IMR-90 (cell line): ENCODE results near the gene NFKBIA. TPM values are rescaled to one million over a fixed set of nuclear protein-coding genes. Genes with fewer than 3 reads are reported as not detected.

ENCODE experiments used
- ATAC-seq: fragments of 200-7000 bp; cut with Tn5 transposase; 2 replicates; pipeline ENCODE4 v1.9.1; 2020; ENCODE audit warnings: low read depth, mild to moderate bottlenecking, moderate library complexity
- BruUV-seq: library from RNA; stranded (reverse); fragments of 400-500 nt; replicated peaks from 2 replicates; lab custom pipeline; 2021; lab: Mats Ljungman, UMichigan
- CTCF ChIA-PET: fragments of 300-600 bp; formaldehyde crosslinking; extraction: SDS; loops from one replicate; lab custom pipeline; 2021; ENCODE audit warnings: antibody characterized with exemption; lab: Yijun Ruan, JAX
- POLR2A ChIA-PET: fragments of 300-600 bp; sonication (Branson Sonifier 250); formaldehyde crosslinking; loops from one replicate; lab custom pipeline; 2022; ENCODE audit warnings: antibody characterized with exemption; ENCODE audit not compliant: unreplicated experiment; lab: Charles Lee
- DNase-seq: peaks from one replicate; pipeline ENCODE4 v3.0.0; 2013
- H2AFZ ChIP-seq: replicated peaks from 2 replicates; pipeline ENCODE3; 2013; ENCODE audit warnings: low read length, mild to moderate bottlenecking; ENCODE audit not compliant: poor library complexity
- H2AK5ac ChIP-seq: 2 replicates; pipeline ENCODE4 v1.6.1; 2013; ENCODE audit warnings: low read depth, low read length, inconsistent platforms
- H2AK9ac ChIP-seq: replicated peaks from 2 replicates; pipeline ENCODE3; 2013; ENCODE audit warnings: mild to moderate bottlenecking, low read depth, low read length, moderate library complexity; ENCODE audit not compliant: poor library complexity
- H2BK120ac ChIP-seq: 2 replicates; pipeline ENCODE4 v1.6.1; 2013; ENCODE audit warnings: low read depth, low read length, inconsistent platforms
- H2BK15ac ChIP-seq: 3 replicates; pipeline ENCODE4 v1.6.1; 2013; ENCODE audit warnings: low read depth, low read length, inconsistent platforms
- H2BK20ac ChIP-seq: 2 replicates; pipeline ENCODE4 v1.6.1; 2013; ENCODE audit warnings: low read depth, mild to moderate bottlenecking, inconsistent platforms, low read length, moderate library complexity
- H2BK5ac ChIP-seq: 2 replicates; pipeline ENCODE4 v1.6.1; 2013; ENCODE audit warnings: mild to moderate bottlenecking, low read depth, low read length, inconsistent platforms; ENCODE audit not compliant: poor library complexity, severe bottlenecking
- H3K14ac ChIP-seq: replicated peaks from 2 replicates; pipeline ENCODE4 v1.6.1; 2013; ENCODE audit warnings: low read depth, low read length, inconsistent platforms
- H3K18ac ChIP-seq: 2 replicates; pipeline ENCODE4 v1.6.1; 2013; ENCODE audit warnings: low read depth, low read length, control low read depth
- H3K23ac ChIP-seq: 2 replicates; pipeline ENCODE4 v1.6.1; 2013; ENCODE audit warnings: low read depth, low read length, inconsistent platforms
- H3K27ac ChIP-seq: 2 replicates; pipeline ENCODE4 v1.5.1; 2013; ENCODE audit warnings: mild to moderate bottlenecking, control low read depth, low read length; ENCODE audit not compliant: insufficient read depth
- H3K27me3 ChIP-seq: 2 replicates; pipeline ENCODE4 v1.6.1; 2013; ENCODE audit warnings: low read length; ENCODE audit not compliant: control insufficient read depth, insufficient read depth
- H3K36me3 ChIP-seq: 2 replicates; pipeline ENCODE4 v1.6.1; 2013; ENCODE audit warnings: low read length, mixed read lengths; ENCODE audit not compliant: control insufficient read depth, insufficient read depth
- H3K4ac ChIP-seq: 2 replicates; pipeline ENCODE4 v1.6.1; 2013; ENCODE audit warnings: low read depth, low read length, inconsistent platforms
- H3K4me1 ChIP-seq: 2 replicates; pipeline ENCODE4 v1.6.1; 2013; ENCODE audit warnings: low read length, mixed read lengths; ENCODE audit not compliant: control insufficient read depth, insufficient read depth
- H3K4me2 ChIP-seq: 2 replicates; pipeline ENCODE4 v1.6.1; 2013; ENCODE audit warnings: low read depth, mild to moderate bottlenecking, control low read depth, low read length, moderate library complexity
- H3K4me3 ChIP-seq: 2 replicates; pipeline ENCODE4 v1.5.1; 2013; ENCODE audit warnings: low read depth, mild to moderate bottlenecking, control low read depth, low read length, moderate library complexity; ENCODE audit not compliant: insufficient read depth
- H3K56ac ChIP-seq: 2 replicates; pipeline ENCODE4 v1.6.1; 2013; ENCODE audit warnings: low read length, inconsistent platforms; ENCODE audit not compliant: insufficient read depth; ENCODE audit errors: extremely low read depth
- H3K79me1 ChIP-seq, 2 experiments: 2 replicates each; pipeline ENCODE4 v1.6.1; 2013; ENCODE audit warnings: low read length in 2 of 2, inconsistent platforms in 1 of 2, low read depth in 1 of 2
- H3K9ac ChIP-seq: 2 replicates; pipeline ENCODE4 v1.6.1; 2013; ENCODE audit warnings: low read depth, low read length, control low read depth
- H3K9me1 ChIP-seq: 2 replicates; pipeline ENCODE4 v1.6.1; 2013; ENCODE audit warnings: low read length, inconsistent platforms; ENCODE audit not compliant: insufficient read depth
- H3K9me3 ChIP-seq: 2 replicates; pipeline ENCODE4 v1.6.1; 2013; ENCODE audit warnings: low read length; ENCODE audit not compliant: control insufficient read depth, insufficient read depth
- H4K20me1 ChIP-seq: 2 replicates; pipeline ENCODE4 v1.6.1; 2013; ENCODE audit warnings: low read length, inconsistent platforms; ENCODE audit not compliant: insufficient read depth
- H4K5ac ChIP-seq: 2 replicates; pipeline ENCODE4 v1.6.1; 2013; ENCODE audit warnings: mild to moderate bottlenecking, low read depth, low read length, control low read depth
- H4K8ac ChIP-seq, 2 experiments: 2 replicates each; pipeline ENCODE4 v1.6.1; 2013; ENCODE audit warnings: low read depth in 2 of 2, low read length in 2 of 2, control low read depth in 1 of 2, inconsistent platforms in 1 of 2
- H4K91ac ChIP-seq: 2 replicates; pipeline ENCODE4 v1.6.1; 2013; ENCODE audit warnings: low read depth, low read length, inconsistent platforms; ENCODE audit not compliant: insufficient read depth
- CTCF ChIP-seq: conservative IDR thresholded peaks from 2 replicates; pipeline ENCODE4 v1.5.1; 2012; ENCODE audit warnings: mild to moderate bottlenecking, low read depth, low read length, improper control_type of control experiment
- WGBS, 2 experiments: methylation state at CpG; one replicate each; pipeline versions ENCODE4 v1.1.5 to v1.1.7; 2013; ENCODE audit warnings: missing lambda C conversion rate in 2 of 2; ENCODE audit not compliant: insufficient read length in 1 of 2; ENCODE audit errors: extremely low coverage in 2 of 2; 5-methylcytosine and 5-hydroxymethylcytosine counted together
- dilution Hi-C: fragments of 300-500 bp; cut with HindIII; formaldehyde crosslinking; loops from one replicate; pipeline ENCODE4 v1.14.3; 2018; ENCODE audit warnings: low sequenced_read_pairs; ENCODE audit not compliant: unreplicated experiment
- in situ Hi-C: fragments of 300-500 bp; cut with MboI; formaldehyde crosslinking; loops from 3 replicates; pipeline ENCODE4 v1.14.3; 2019; ENCODE audit warnings: low sequenced_read_pairs, inconsistent platforms, mixed read lengths
- intact Hi-C: fragments of 100-400 bp; cut with micrococcal nuclease; formaldehyde crosslinking; loops from 2 replicates; pipeline ENCODE4 v1.10.0; 2022
- polyA plus RNA-seq, 3 experiments: library from polyadenylated mRNA; depleted of rRNA; stranded (reverse); fragments of >200 nt; gene quantifications; 2 replicates each; pipeline ENCODE4 v1.2.3, GENCODE V29; 2012; ENCODE audit warnings: low replicate concordance in 1 of 3
- total RNA-seq: library from RNA; depleted of rRNA; stranded (reverse); fragments of >200 nt; gene quantifications from 2 replicates; pipeline ENCODE4 v1.2.3, GENCODE V29; 2012

The NFKBIA gene
- total and polyA plus RNA-seq, 2 of the 4 experiments (the other 2 are of a cell fraction), result 71.1 to 97.1 TPM

- H2AK5ac ChIP-seq, result no peak overlapping the region
Observed at GRCh38 chr14:35444104-35444503, 39.6 kb upstream of the NFKBIA start.

More at GRCh38 chr14:35444104-35444503, 39.6 kb upstream of the NFKBIA start:
- Histone ChIP-seq H3K4me1 (no peaks in the 10 kb centered on the region), H3K4me3 (no peak overlapping the region), H3K9ac (no peak overlapping the region), H2AFZ (no peak overlapping the region), H3K27ac (no peak overlapping the region), H3K79me1 (no peaks in the 10 kb centered on the region), H3K14ac (no peak overlapping the region), H3K36me3 (no peaks in the 10 kb centered on the region), H4K5ac (no peak overlapping the region), H3K27me3 (no peaks in the 10 kb centered on the region; the same call in 1 of the 2 replicates), H3K4me2 (no peak overlapping the region), H2BK120ac (no peak overlapping the region), H3K9me3 (peaks cover 2% of the 10 kb centered on the region; the same call in 1 of the 2 replicates), H3K4ac (no peak overlapping the region), H3K18ac (no peak overlapping the region), H3K9me1 (no peaks in the 10 kb centered on the region), H2AK9ac (no peak overlapping the region), H4K20me1 (no peaks in the 10 kb centered on the region), H3K56ac (no peak overlapping the region), H4K8ac (no peak overlapping the region), H3K23ac (no peak overlapping the region), H2BK5ac (no peak overlapping the region), H2BK20ac (no peak overlapping the region), H2BK15ac (no peak overlapping the region), H4K91ac (no peak overlapping the region)
- in situ Hi-C loops, result loop anchor here (10.0 kb wide), 1 partner anchor 351 kb away; no protein-coding TSS in a partner anchor
- no CpG with 5 or more reads among the region's 1 CpG for WGBS, 2 experiments
- intact Hi-C loops, result no loop called here
- CTCF ChIA-PET, result no interaction called here
- POLR2A ChIA-PET, result no interaction called here
- no peak for DNase-seq
- no peak for TF ChIP-seq CTCF
- ATAC-seq, result no peak
- dilution Hi-C loops, result loop anchor here (25.0 kb wide), 1 partner anchor 243 kb away; no protein-coding TSS in a partner anchor
- BruUV-seq, result no TSS peak
